H1 (cell line): ENCODE data around the gene CAMSAP1. TPM values are rescaled to one million over a fixed set of nuclear protein-coding genes. Genes with fewer than 3 reads are reported as not detected.

Source experiments
- CTCF ChIA-PET: fragments of 300-600 bp; sonication (Branson Sonifier 250); formaldehyde crosslinking; loops from one replicate; lab custom pipeline; 2021; ENCODE audit not compliant: partially characterized antibody; lab: Charles Lee
- POLR2A ChIA-PET: fragments of 300-600 bp; sonication (Branson Sonifier 250); formaldehyde crosslinking; loops from one replicate; lab custom pipeline; 2021; ENCODE audit warnings: inconsistent platforms; ENCODE audit not compliant: partially characterized antibody; lab: Charles Lee
- DNase-seq, 2 experiments: peaks; one replicate each; pipeline versions ENCODE4 v3.0.0 to v3.0.0-alpha.2; 2010 to 2022; ENCODE audit warnings: low spot score in 2 of 2, low read depth in 1 of 2, mixed read lengths in 1 of 2
- FAIRE-seq: peaks from 2 replicates; lab custom pipeline; 2011; peaks lifted over from hg19 to GRCh38; lab: Jason Lieb, UNC
- H2AFZ ChIP-seq: 2 replicates; pipeline ENCODE4 v1.8.1; 2012; ENCODE audit warnings: low read length, inconsistent platforms
- H2AK5ac ChIP-seq: 2 replicates; pipeline ENCODE4 v1.6.1; 2013; ENCODE audit warnings: low read depth, low read length
- H2BK120ac ChIP-seq: replicated peaks from 2 replicates; pipeline ENCODE3; 2013; ENCODE audit warnings: low read depth, low read length, inconsistent platforms
- H2BK12ac ChIP-seq: 2 replicates; pipeline ENCODE4 v1.6.1; 2013; ENCODE audit warnings: low read depth, low read length
- H2BK15ac ChIP-seq: 2 replicates; pipeline ENCODE4 v1.6.1; 2013; ENCODE audit warnings: low read length
- H2BK20ac ChIP-seq: 2 replicates; pipeline ENCODE4 v1.6.1; 2013; ENCODE audit warnings: low read length
- H2BK5ac ChIP-seq: 2 replicates; pipeline ENCODE4 v1.6.1; 2013; ENCODE audit warnings: low read depth, low read length
- H3K14ac ChIP-seq: 2 replicates; pipeline ENCODE4 v1.6.1; 2013; ENCODE audit warnings: inconsistent platforms; ENCODE audit not compliant: insufficient read length
- H3K18ac ChIP-seq: 2 replicates; pipeline ENCODE4 v1.6.1; 2013; ENCODE audit warnings: low read length; ENCODE audit errors: extremely low read depth
- H3K23ac ChIP-seq: 2 replicates; pipeline ENCODE4 v1.6.1; 2013; ENCODE audit warnings: inconsistent platforms; ENCODE audit not compliant: insufficient read length
- H3K23me2 ChIP-seq: 2 replicates; pipeline ENCODE4 v1.6.1; 2013; ENCODE audit warnings: low read depth, low read length
- H3K27ac ChIP-seq: 2 replicates; pipeline ENCODE4 v1.6.1; 2011; ENCODE audit warnings: low read depth, low read length, inconsistent platforms
- H3K27me3 ChIP-seq, 4 experiments: replicated peaks in 1 of 4; 1 replicate in 1 of 4; 2 replicates in 3 of 4; pipeline versions ENCODE4 v1.6.1 to v1.8.1; 2011 to 2013; ENCODE audit warnings: low read length in 3 of 4, mild to moderate bottlenecking in 3 of 4, inconsistent platforms in 2 of 4, mixed read lengths in 2 of 4, moderate library complexity in 1 of 4; ENCODE audit not compliant: control insufficient read depth in 3 of 4, insufficient read depth in 3 of 4; ENCODE audit errors: extremely low read depth in 1 of 4
- H3K36me3 ChIP-seq, 4 experiments: 2 replicates each; pipeline versions ENCODE4 v1.6.1 to v1.8.1; 2011 to 2013; ENCODE audit warnings: mild to moderate bottlenecking in 4 of 4, low read length in 3 of 4, moderate library complexity in 2 of 4, control low read depth in 1 of 4, inconsistent platforms in 1 of 4; ENCODE audit not compliant: insufficient read depth in 4 of 4, control insufficient read depth in 2 of 4
- H3K4ac ChIP-seq: replicated peaks from 2 replicates; pipeline ENCODE3; 2013; ENCODE audit warnings: low read length, low read depth, mixed read lengths, inconsistent platforms; ENCODE audit not compliant: insufficient read length
- H3K4me1 ChIP-seq, 4 experiments: replicated peaks in 1 of 4; 1 replicate in 1 of 4; 2 replicates in 3 of 4; pipeline versions ENCODE4 v1.6.1 to v1.8.1; 2011 to 2013; ENCODE audit warnings: low read length in 3 of 4, inconsistent platforms in 2 of 4, mixed read lengths in 1 of 4; ENCODE audit not compliant: insufficient read depth in 4 of 4, control insufficient read depth in 3 of 4
- H3K4me2 ChIP-seq, 2 experiments: 2 replicates each; pipeline versions ENCODE4 v1.6.1 to v1.8.1; 2011 to 2013; ENCODE audit warnings: low read depth in 2 of 2, low read length in 2 of 2, control low read depth in 1 of 2, inconsistent platforms in 1 of 2, mild to moderate bottlenecking in 1 of 2; ENCODE audit not compliant: insufficient read depth in 1 of 2
- H3K4me3 ChIP-seq, 4 experiments: fragments of 200-600, 300-600 bp in 1 of 4; sonication (generic), shearing (Covaris generic), sonication (Bioruptor Twin) in 1 of 4; 2 replicates each; pipeline versions ENCODE4 v1.5.1 to v1.8.1; 2011 to 2016; ENCODE audit warnings: low read length in 4 of 4, low read depth in 3 of 4, control low read depth in 2 of 4, inconsistent platforms in 2 of 4, mild to moderate bottlenecking in 2 of 4, mixed read lengths in 1 of 4, moderate library complexity in 1 of 4; ENCODE audit not compliant: insufficient read depth in 2 of 4; ENCODE audit errors: extremely low read depth in 1 of 4
- H3K56ac ChIP-seq: replicated peaks from 2 replicates; pipeline ENCODE3; 2013; ENCODE audit warnings: low read depth, mild to moderate bottlenecking, mixed read lengths, low read length, inconsistent platforms; ENCODE audit not compliant: insufficient read length
- H3K79me1 ChIP-seq: 2 replicates; pipeline ENCODE4 v1.6.1; 2013; ENCODE audit warnings: low read depth, low read length, control low read depth
- H3K79me2 ChIP-seq, 2 experiments: 2 replicates each; pipeline versions ENCODE4 v1.6.1 to v1.8.1; 2012 to 2013; ENCODE audit warnings: low read length in 2 of 2, mild to moderate bottlenecking in 2 of 2, inconsistent platforms in 1 of 2; ENCODE audit not compliant: insufficient read depth in 2 of 2, control insufficient read depth in 1 of 2
- H3K9ac ChIP-seq, 4 experiments: replicated peaks in 1 of 4; 1 replicate in 1 of 4; 2 replicates in 3 of 4; pipeline versions ENCODE4 v1.6.1 to v1.8.1; 2011 to 2013; ENCODE audit warnings: low read depth in 3 of 4, low read length in 3 of 4, control low read depth in 2 of 4, mild to moderate bottlenecking in 2 of 4, moderate library complexity in 2 of 4, inconsistent platforms in 1 of 4; ENCODE audit errors: extremely low read depth in 1 of 4
- H3K9me3 ChIP-seq, 2 experiments: 2 replicates each; pipeline versions ENCODE4 v1.6.1 to v1.8.1; 2012 to 2013; ENCODE audit warnings: mild to moderate bottlenecking in 2 of 2, moderate library complexity in 2 of 2, control low read depth in 1 of 2, inconsistent platforms in 1 of 2, low read depth in 1 of 2, low read length in 1 of 2, mixed read lengths in 1 of 2; ENCODE audit not compliant: insufficient read depth in 2 of 2
- H4K20me1 ChIP-seq, 2 experiments: replicated peaks in 1 of 2; 2 replicates each; pipeline versions ENCODE3 to v1.8.1; 2011 to 2013; ENCODE audit warnings: inconsistent platforms in 2 of 2, low read length in 2 of 2, mild to moderate bottlenecking in 1 of 2; ENCODE audit not compliant: insufficient read depth in 2 of 2, control insufficient read depth in 1 of 2
- H4K5ac ChIP-seq: 2 replicates; pipeline ENCODE4 v1.6.1; 2013; ENCODE audit warnings: low read length, low read depth, mixed read lengths, inconsistent platforms; ENCODE audit not compliant: insufficient read length
- H4K8ac ChIP-seq: 2 replicates; pipeline ENCODE4 v1.8.0; 2013; ENCODE audit warnings: mild to moderate bottlenecking, moderate library complexity, low read length, inconsistent platforms; ENCODE audit not compliant: insufficient read depth; ENCODE audit errors: extremely low read depth
- H4K91ac ChIP-seq: replicated peaks from 2 replicates; pipeline ENCODE3; 2013; ENCODE audit warnings: low read length, mixed read lengths, inconsistent platforms; ENCODE audit not compliant: insufficient read length
- ASH2L ChIP-seq: fragments of 200-600, 300-600 bp; sonication (generic); IDR thresholded peaks from one replicate; pipeline ENCODE4 v1.7.1; 2017; ENCODE audit warnings: low read length
- CEBPB ChIP-seq: IDR thresholded peaks from 2 replicates; pipeline ENCODE4 v1.6.1; 2012; ENCODE audit warnings: low read depth, low read length
- CHD1 ChIP-seq: IDR thresholded peaks from 2 replicates; pipeline ENCODE4 v1.6.1; 2012; ENCODE audit warnings: low read depth, low read length, improper control_type of control experiment
- HDAC2 ChIP-seq, 2 experiments: fragments of 300-600 bp in 1 of 2; sonication (generic) in 1 of 2; IDR thresholded peaks; 2 replicates each; pipeline ENCODE4 v1.6.1; 2011 to 2012; ENCODE audit warnings: low read depth in 2 of 2, low read length in 2 of 2, mild to moderate bottlenecking in 2 of 2, moderate library complexity in 2 of 2, borderline replicate concordance in 1 of 2, inconsistent platforms in 1 of 2
- HDAC6 ChIP-seq: IDR thresholded peaks from one replicate; pipeline ENCODE4 v1.7.1; 2012; ENCODE audit warnings: low read depth, mild to moderate bottlenecking, inconsistent platforms, low read length, moderate library complexity
- KDM4A ChIP-seq: IDR thresholded peaks from one replicate; pipeline ENCODE4 v1.7.1; 2012; ENCODE audit warnings: low read depth, mild to moderate bottlenecking, moderate library complexity, low read length, inconsistent platforms; ENCODE audit not compliant: severe bottlenecking
- NRF1 ChIP-seq: IDR thresholded peaks from 2 replicates; pipeline ENCODE4 v1.6.1; 2011; ENCODE audit warnings: mild to moderate bottlenecking, low read depth, low read length, improper control_type of control experiment
- RNF2 ChIP-seq: fragments of 200-900, 300-1000 bp; sonication (generic); IDR thresholded peaks from 2 replicates; pipeline ENCODE4 v1.7.1; 2016; ENCODE audit warnings: borderline replicate concordance, low read depth, mild to moderate bottlenecking, antibody characterized with exemption, low read length; ENCODE audit not compliant: poor library complexity, severe bottlenecking; ENCODE audit errors: missing control alignments
- SAP30 ChIP-seq: fragments of 300-600 bp; sonication (generic); IDR thresholded peaks from 2 replicates; pipeline ENCODE4 v1.7.1; 2012; ENCODE audit warnings: low read length, moderate library complexity, mild to moderate bottlenecking, inconsistent platforms; ENCODE audit not compliant: insufficient read depth, insufficient replicate concordance
- SP4 ChIP-seq: IDR thresholded peaks from 2 replicates; pipeline ENCODE4 v1.6.1; 2012; ENCODE audit warnings: low read length, inconsistent platforms
- TAF7 ChIP-seq: optimal IDR thresholded peaks from 2 replicates; pipeline ENCODE3; 2011; ENCODE audit warnings: low read depth, mild to moderate bottlenecking, inconsistent platforms, low read length, moderate library complexity, borderline replicate concordance
- WGBS, 2 experiments: shearing (Covaris generic) in 1 of 2; methylation state at CpG; one replicate each; pipeline versions ENCODE4 v1.1.6 to v1.1.7; 2013 to 2015; ENCODE audit warnings: low lambda C conversion rate in 2 of 2, mixed read lengths in 2 of 2, inconsistent platforms in 1 of 2, low coverage in 1 of 2, missing lambda C conversion rate in 1 of 2; ENCODE audit not compliant: insufficient replicate concordance in 2 of 2, insufficient coverage in 1 of 2, insufficient read length in 1 of 2; ENCODE audit errors: extremely low coverage in 1 of 2, missing lambda C conversion rate in 1 of 2; 5-methylcytosine and 5-hydroxymethylcytosine counted together
- polyA plus RNA-seq, 7 experiments: library from polyadenylated mRNA; depleted of rRNA in 3 of 7; stranded (reverse) in 5 of 7; unstranded in 2 of 7; fragments of >200 nt in 5 of 7; fragments of 200-250 nt in 2 of 7; gene quantifications; 1 replicate in 5 of 7; 2 replicates in 1 of 7; 4 replicates in 1 of 7; pipeline versions ENCODE4 v1.2.1 to v1.2.3, GENCODE V29; 2011 to 2013; ENCODE audit warnings: missing spikeins in 2 of 7, mixed read lengths in 2 of 7
- total RNA-seq: library from RNA; stranded (reverse); fragmentation: NEBNext Ultra II Directional; extraction: Animal tissue kit (Norgen Biotek cat#: 25700); gene quantifications from 2 replicates; pipeline ENCODE4 v1.2.1, GENCODE V29; 2021
- TF ChIP-seq, protein P1 (sequence below): IDR thresholded peaks from 2 replicates; pipeline ENCODE4 v1.6.1; 2011; ENCODE audit warnings: low read length, improper control_type of control experiment

The CAMSAP1 gene
- total and polyA plus RNA-seq, 2 of the 8 experiments (the other 6 are each of a cell fraction or from before 2014, with no cell fraction given) = 13.4 to 44.0 TPM

DNA sequence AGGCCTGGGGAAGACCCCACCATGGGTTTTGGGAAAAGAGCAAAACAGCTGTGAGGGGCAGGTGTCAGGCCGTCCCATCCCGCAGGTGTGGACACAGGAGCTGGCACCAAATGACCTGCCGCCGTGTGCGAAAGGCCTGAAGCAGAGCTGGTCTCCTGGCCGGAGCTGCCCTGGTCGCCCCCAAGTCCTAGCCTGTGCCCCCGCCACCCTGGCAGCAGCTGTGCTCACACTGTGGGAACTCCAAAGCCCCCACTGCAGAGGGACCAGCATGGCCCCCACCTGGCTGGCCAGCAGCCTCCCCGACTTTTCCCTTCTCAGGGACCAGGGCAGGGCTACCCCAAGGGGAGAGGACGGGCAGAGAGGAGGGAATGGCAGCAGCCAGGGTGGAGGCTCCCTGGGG is 117.0 kb downstream of the CAMSAP1 start:
- no peak overlapping the region for H2AFZ ChIP-seq
- H3K14ac ChIP-seq = no peak overlapping the region
- H3K9ac ChIP-seq = no peak overlapping the region
- no peak overlapping the region for H2BK5ac ChIP-seq
- H3K23me2 ChIP-seq = no peaks in the 10 kb centered on the region
- no peak overlapping the region for H2BK12ac ChIP-seq
- no peak overlapping the region for H2BK15ac ChIP-seq
- H4K20me1 ChIP-seq = no peaks in the 10 kb centered on the region
- no peaks in the 10 kb centered on the region for H3K79me1 ChIP-seq
- no peak overlapping the region for H2AK5ac ChIP-seq
- H3K56ac ChIP-seq = no peak overlapping the region
- H3K4me3 ChIP-seq = no peak overlapping the region
- H2BK20ac ChIP-seq = no peak overlapping the region
- 81% methylated on average over 8 of the region's 10 CpGs; no CpG with 5 or more reads in 1 of the 2 experiments for WGBS, 2 experiments
- no peaks in the 10 kb centered on the region for H3K4me1 ChIP-seq
- no peak overlapping the region for H3K27ac ChIP-seq
- H4K5ac ChIP-seq = no peak overlapping the region
- ChIA-PET CTCF (interaction anchor here (0.8 to 1.5 kb wide), 8 partner anchors 13 to 186 kb away, joined by 3 to 6 read pairs (median 3); no protein-coding TSS in a partner anchor), POLR2A (interaction anchor here (0.9 to 1.2 kb wide), 2 partner anchors 30 to 89 kb away, joined by 3 read pairs; no protein-coding TSS in a partner anchor)
- no peak overlapping the region for H3K4ac ChIP-seq
- no peak overlapping the region for H3K18ac ChIP-seq
- H2BK120ac ChIP-seq = no peak overlapping the region
- H3K79me2 ChIP-seq = no peaks in the 10 kb centered on the region
- no peak overlapping the region for H4K91ac ChIP-seq
- H3K27me3 ChIP-seq = no peaks in the 10 kb centered on the region
- no peak for DNase-seq
- no peak overlapping the region for H3K4me2 ChIP-seq
- FAIRE-seq = no peak
- no peaks in the 10 kb centered on the region for H3K36me3 ChIP-seq
- no peaks in the 10 kb centered on the region for H3K9me3 ChIP-seq
- TF ChIP-seq HDAC2 (IDR thresholded peaks at IDR 0.05; ENCODE audit: borderline replicate concordance in 1 of 2, low read depth in 2 of 2, low read length in 2 of 2) (no peak), SP4 (no peak), SAP30 (no peak), ASH2L (no peak), RNF2 (no peak), HDAC6 (no peak), CEBPB (no peak), TAF7 (no peak), CHD1 (no peak), KDM4A (no peak), NRF1 (no peak)
- TF ChIP-seq, protein P1, sequence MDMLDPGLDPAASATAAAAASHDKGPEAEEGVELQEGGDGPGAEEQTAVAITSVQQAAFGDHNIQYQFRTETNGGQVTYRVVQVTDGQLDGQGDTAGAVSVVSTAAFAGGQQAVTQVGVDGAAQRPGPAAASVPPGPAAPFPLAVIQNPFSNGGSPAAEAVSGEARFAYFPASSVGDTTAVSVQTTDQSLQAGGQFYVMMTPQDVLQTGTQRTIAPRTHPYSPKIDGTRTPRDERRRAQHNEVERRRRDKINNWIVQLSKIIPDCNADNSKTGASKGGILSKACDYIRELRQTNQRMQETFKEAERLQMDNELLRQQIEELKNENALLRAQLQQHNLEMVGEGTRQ = no peak
- H4K8ac ChIP-seq = peak overlapping the region; percentile 68; the same call in 1 of the 2 replicates
- no peak overlapping the region for H3K23ac ChIP-seq
